Tibial nerve (tissue), 4 donors: ENCODE results near the gene TNIK. TPM values are rescaled to one million over a fixed set of nuclear protein-coding genes. Genes with fewer than 3 reads are reported as not detected.

Experiments
- DNase-seq, 2 donors: peaks; one replicate each; pipeline ENCODE4 v3.0.0-alpha.2; 2019; ENCODE audit warnings: low spot score in 2 of 2
- H3K27ac ChIP-seq, 4 donors: fragments of 200-600 bp; sonication (generic) in 3 of 4; one replicate each; pipeline ENCODE4 v1.5.1; 2017 to 2019; ENCODE audit warnings: mild to moderate bottlenecking in 1 of 4
- H3K27me3 ChIP-seq, 2 donors: fragments of 200-600 bp; sonication (generic) in 1 of 2; one replicate each; pipeline versions ENCODE4 v1.5.1 to v1.6.0; 2017 to 2019
- H3K36me3 ChIP-seq, 3 donors: fragments of 200-600 bp; sonication (generic); one replicate each; pipeline ENCODE4 v1.5.1; 2018 to 2019
- H3K4me1 ChIP-seq, 4 donors: fragments of 200-600 bp; sonication (generic) in 3 of 4; one replicate each; pipeline ENCODE4 v1.5.1; 2017 to 2019
- H3K4me3 ChIP-seq, 4 donors: fragments of 200-600 bp; sonication (generic) in 3 of 4; one replicate each; pipeline ENCODE4 v1.5.1; 2017 to 2019; ENCODE audit warnings: mild to moderate bottlenecking in 1 of 4, moderate library complexity in 1 of 4
- H3K9me3 ChIP-seq, 4 donors: fragments of 200-600 bp; sonication (generic) in 3 of 4; one replicate each; pipeline ENCODE4 v1.5.1; 2017 to 2019
- EP300 ChIP-seq, 2 donors: sonication (generic); formaldehyde crosslinking; IDR thresholded peaks; one replicate each; pipeline ENCODE4 v1.6.1; 2017; ENCODE audit warnings: antibody characterized with exemption in 2 of 2, mild to moderate bottlenecking in 1 of 2
- POLR2A ChIP-seq, 2 donors: fragments of 450-650 bp; IDR thresholded peaks; one replicate each; pipeline ENCODE4 v1.6.1; 2017; ENCODE audit warnings: antibody characterized with exemption in 2 of 2, mild to moderate bottlenecking in 2 of 2, moderate library complexity in 2 of 2
- WGBS, 2 donors: methylation state at CpG; one replicate each; pipeline ENCODE4 v1.1.5; 2018; 5-methylcytosine and 5-hydroxymethylcytosine counted together
- total RNA-seq, 4 donors: library from RNA; depleted of rRNA; stranded (reverse); fragments of >200 nt; gene quantifications; one replicate each; pipeline ENCODE4 v1.1.0, GENCODE V29; 2016
- TF ChIP-seq, protein P1 (sequence below), 5 experiments: fragments of 200-600 bp in 3 of 5; fragments of 450-650 bp in 2 of 5; sonication (generic) in 3 of 5; IDR thresholded peaks; one replicate each; pipeline ENCODE4 v1.5.1; 2016 to 2019; ENCODE audit warnings: antibody characterized with exemption in 5 of 5, mild to moderate bottlenecking in 3 of 5, moderate library complexity in 2 of 5

Gene TNIK
- total RNA-seq, 4 donors from 2014 or later: 5.4 to 11.1 (median 7.5) TPM

- Histone ChIP-seq H3K27me3 (no peaks in the 10 kb centered on the region), H3K9me3 (no peaks in the 10 kb centered on the region), H3K4me1 (no peaks in the 10 kb centered on the region), H3K36me3 (no peaks in the 10 kb centered on the region), H3K27ac (no peak overlapping the region), H3K4me3 (no peak overlapping the region)
- no peak for DNase-seq
- TF ChIP-seq, protein P1, sequence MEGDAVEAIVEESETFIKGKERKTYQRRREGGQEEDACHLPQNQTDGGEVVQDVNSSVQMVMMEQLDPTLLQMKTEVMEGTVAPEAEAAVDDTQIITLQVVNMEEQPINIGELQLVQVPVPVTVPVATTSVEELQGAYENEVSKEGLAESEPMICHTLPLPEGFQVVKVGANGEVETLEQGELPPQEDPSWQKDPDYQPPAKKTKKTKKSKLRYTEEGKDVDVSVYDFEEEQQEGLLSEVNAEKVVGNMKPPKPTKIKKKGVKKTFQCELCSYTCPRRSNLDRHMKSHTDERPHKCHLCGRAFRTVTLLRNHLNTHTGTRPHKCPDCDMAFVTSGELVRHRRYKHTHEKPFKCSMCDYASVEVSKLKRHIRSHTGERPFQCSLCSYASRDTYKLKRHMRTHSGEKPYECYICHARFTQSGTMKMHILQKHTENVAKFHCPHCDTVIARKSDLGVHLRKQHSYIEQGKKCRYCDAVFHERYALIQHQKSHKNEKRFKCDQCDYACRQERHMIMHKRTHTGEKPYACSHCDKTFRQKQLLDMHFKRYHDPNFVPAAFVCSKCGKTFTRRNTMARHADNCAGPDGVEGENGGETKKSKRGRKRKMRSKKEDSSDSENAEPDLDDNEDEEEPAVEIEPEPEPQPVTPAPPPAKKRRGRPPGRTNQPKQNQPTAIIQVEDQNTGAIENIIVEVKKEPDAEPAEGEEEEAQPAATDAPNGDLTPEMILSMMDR (IDR thresholded peaks at IDR 0.05): no peak
- TF ChIP-seq EP300 (IDR thresholded peaks at IDR 0.05) (no peak), POLR2A (IDR thresholded peaks at IDR 0.05) (no peak)
- 89 to 94% methylated on average over 7 of the region's 7 CpGs for WGBS, 2 donors
Observed at GRCh38 chr3:171313702-171314101, 146.5 kb downstream of the TNIK start.

DNA sequence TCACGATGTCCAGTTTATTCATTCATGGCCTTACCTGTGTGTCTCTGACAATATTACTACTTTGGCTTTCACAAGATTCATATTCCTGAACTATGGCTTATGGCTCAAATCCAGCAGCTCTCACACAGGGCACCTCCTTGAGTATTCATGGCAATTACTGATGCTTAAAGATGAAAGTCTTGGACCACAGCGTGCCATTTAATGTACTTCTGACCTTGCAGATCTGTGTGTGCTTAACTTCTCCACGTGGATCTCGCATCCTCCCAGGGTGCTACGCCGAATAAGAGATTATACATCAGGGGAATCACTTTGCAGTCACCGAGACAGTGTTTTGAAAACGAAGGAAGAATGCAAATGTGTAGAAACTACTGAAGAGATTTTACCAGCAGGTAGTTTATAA, 147.5 kb downstream of the TNIK start:
- H3K9me3 ChIP-seq: peaks cover 0 to 8% (median 0%) of the 10 kb centered on the region in 4 donors
- H3K4me3 ChIP-seq: no peak overlapping the region
- DNase-seq: no peak
- WGBS, 2 donors: 83 to 87% methylated on average over 8 of the region's 8 CpGs
- no peaks in the 10 kb centered on the region for H3K36me3 ChIP-seq
- H3K27ac ChIP-seq: no peak overlapping the region
- H3K4me1 ChIP-seq: no peaks in the 10 kb centered on the region
- TF ChIP-seq POLR2A (IDR thresholded peaks at IDR 0.05) (no peak), EP300 (IDR thresholded peaks at IDR 0.05) (no peak)
- TF ChIP-seq, protein P1 (IDR thresholded peaks at IDR 0.05): no peak
- no peaks in the 10 kb centered on the region for H3K27me3 ChIP-seq

DNA sequence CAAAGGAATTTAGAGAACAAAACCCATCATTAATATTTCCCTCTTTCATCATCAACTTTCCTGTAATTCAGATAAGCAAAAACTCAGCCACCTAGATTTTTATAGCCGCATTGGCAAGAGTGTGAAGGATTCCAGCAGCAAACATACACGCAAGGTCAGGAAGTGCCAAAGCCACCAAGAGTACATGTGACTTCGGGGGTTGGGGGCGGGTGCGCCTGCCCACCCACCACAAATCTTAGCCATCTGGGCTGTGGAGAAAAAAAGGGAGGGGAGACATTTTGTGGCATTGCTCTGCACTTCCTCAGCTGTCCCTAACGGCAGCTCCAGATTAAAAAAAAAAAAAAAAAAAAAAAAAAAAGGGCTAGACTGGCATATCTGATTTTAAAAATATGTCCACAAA, 148.4 kb downstream of the TNIK start:
- H3K27ac ChIP-seq: no peak overlapping the region
- H3K27me3 ChIP-seq: no peaks in the 10 kb centered on the region
- TF ChIP-seq, protein P1 (IDR thresholded peaks at IDR 0.05): no peak
- TF ChIP-seq EP300 (IDR thresholded peaks at IDR 0.05): no peak
- no peak for TF ChIP-seq POLR2A (IDR thresholded peaks at IDR 0.05)
- no peak for DNase-seq
- no peaks in the 10 kb centered on the region for H3K36me3 ChIP-seq
- no peak overlapping the region for H3K4me3 ChIP-seq
- peaks cover 0 to 9% (median 0%) of the 10 kb centered on the region in 4 donors for H3K9me3 ChIP-seq
- WGBS, 2 donors: 61 to 63% methylated on average over 6 of the region's 6 CpGs
- no peaks in the 10 kb centered on the region for H3K4me1 ChIP-seq

GRCh38 chr3:171309906-171310359, 150.3 kb downstream of the TNIK start:
- Histone ChIP-seq H3K4me3 (no peak overlapping the region), H3K27me3 (no peaks in the 10 kb centered on the region), H3K4me1 (peaks cover 0 to 4% (median 0%) of the 10 kb centered on the region in 4 donors), H3K27ac (no peak overlapping the region), H3K36me3 (no peaks in the 10 kb centered on the region), H3K9me3 (peaks cover 0 to 9% (median 0%) of the 10 kb centered on the region in 4 donors)
- TF ChIP-seq, protein P1 (IDR thresholded peaks at IDR 0.05): no peak
- TF ChIP-seq EP300 (IDR thresholded peaks at IDR 0.05): no peak
- no peak for TF ChIP-seq POLR2A (IDR thresholded peaks at IDR 0.05)
- DNase-seq: no peak

DNA sequence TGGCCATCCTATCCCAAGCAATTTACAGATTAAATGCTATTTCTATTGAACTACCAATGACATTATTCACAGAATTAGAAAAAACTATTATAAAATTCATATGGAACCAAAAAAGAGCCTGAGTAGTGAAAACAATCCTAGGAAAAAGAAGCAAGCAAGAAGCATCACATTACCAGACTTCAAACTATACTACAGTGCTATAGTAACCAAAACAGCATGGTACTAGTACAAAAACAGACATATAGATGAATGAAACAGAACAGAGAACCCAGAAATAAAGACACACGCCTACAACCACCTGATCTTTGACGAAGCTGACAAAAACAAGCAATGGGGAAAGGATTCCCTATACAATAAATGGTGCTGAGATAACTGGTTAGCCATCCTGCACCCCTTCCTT, 152.2 kb downstream of the TNIK start:
- no peak overlapping the region for H3K4me3 ChIP-seq
- no peak overlapping the region for H3K27ac ChIP-seq
- H3K27me3 ChIP-seq: no peaks in the 10 kb centered on the region
- H3K4me1 ChIP-seq: peaks cover 0 to 4% (median 0%) of the 10 kb centered on the region in 4 donors
- no peak for TF ChIP-seq POLR2A (IDR thresholded peaks at IDR 0.05)
- no peak for TF ChIP-seq EP300 (IDR thresholded peaks at IDR 0.05)
- TF ChIP-seq, protein P1 (IDR thresholded peaks at IDR 0.05): no peak
- H3K9me3 ChIP-seq: peaks cover 0 to 9% (median 0%) of the 10 kb centered on the region in 4 donors
- no peaks in the 10 kb centered on the region for H3K36me3 ChIP-seq
- DNase-seq: no peak
- WGBS, 2 donors: 51 to 89% methylated on average over 2 of the region's 2 CpGs
